GM19438 (cell line): ENCODE data around the gene VTI1A.

Experiments used
- ATAC-seq: cut with Tn5 transposase; IDR thresholded peaks from one replicate; pipeline ENCODE4 v1.9.1; 2021; ENCODE audit warnings: low read depth; ENCODE audit not compliant: unreplicated experiment

Gene VTI1A

GRCh38 chr10:112663234-112664125, 216.5 kb downstream of the VTI1A start:
- no peak for ATAC-seq

GRCh38 chr10:112666094-112666493, 219.1 kb downstream of the VTI1A start:
- no peak for ATAC-seq

- ATAC-seq = no peak
Measured at GRCh38 chr10:112669989-112670388, 223.0 kb downstream of the VTI1A start.

- no peak for ATAC-seq
Measured at GRCh38 chr10:112671743-112672142, 224.7 kb downstream of the VTI1A start.

GRCh38 chr10:112672706-112673105, 225.7 kb downstream of the VTI1A start:
- no peak for ATAC-seq

- ATAC-seq = no peak
Measured at GRCh38 chr10:112675560-112676083, 228.6 kb downstream of the VTI1A start.

- no peak for ATAC-seq
Measured at GRCh38 chr10:112677689-112678088, 230.7 kb downstream of the VTI1A start.

- no peak for ATAC-seq
Measured at GRCh38 chr10:112678581-112678980, 231.6 kb downstream of the VTI1A start.

- no peak for ATAC-seq
Measured at GRCh38 chr10:112678987-112679386, 232.0 kb downstream of the VTI1A start.

GRCh38 chr10:112679392-112679791, 232.4 kb downstream of the VTI1A start:
- no peak for ATAC-seq

- no peak for ATAC-seq
Measured at GRCh38 chr10:112680586-112680985, 233.6 kb downstream of the VTI1A start.

GRCh38 chr10:112687647-112688046, 240.6 kb downstream of the VTI1A start:
- no peak for ATAC-seq

GRCh38 chr10:112689327-112690072, 242.5 kb downstream of the VTI1A start:
- no peak for ATAC-seq

GRCh38 chr10:112695539-112695938, 248.5 kb downstream of the VTI1A start:
- ATAC-seq = no peak

GRCh38 chr10:112696592-112696991, 249.6 kb downstream of the VTI1A start:
- no peak for ATAC-seq

- ATAC-seq = no peak
Measured at GRCh38 chr10:112698133-112698817, 251.3 kb downstream of the VTI1A start.

- ATAC-seq = no peak
Measured at GRCh38 chr10:112698818-112699164, 251.8 kb downstream of the VTI1A start.

GRCh38 chr10:112700215-112700671, 253.2 kb downstream of the VTI1A start:
- ATAC-seq = no peak

- no peak for ATAC-seq
Measured at GRCh38 chr10:112701211-112701877, 254.3 kb downstream of the VTI1A start.

- ATAC-seq = no peak
Measured at GRCh38 chr10:112701878-112702255, 254.9 kb downstream of the VTI1A start.
